HepG2 (cell line): ENCODE data around the gene ERRFI1. TPM values are rescaled to one million over a fixed set of nuclear protein-coding genes. Genes with fewer than 3 reads are reported as not detected.

Source experiments
- CBX5 ChIP-seq: sonication (generic); formaldehyde crosslinking; IDR thresholded peaks from 2 replicates; pipeline ENCODE4 v1.4.0; 2020; ENCODE audit warnings: missing genetic modification reagents, borderline replicate concordance
- HDAC1 ChIP-seq: sonication (generic); formaldehyde crosslinking; IDR thresholded peaks from 2 replicates; pipeline ENCODE4 v1.5.1; 2020; ENCODE audit warnings: mild to moderate bottlenecking, missing genetic modification reagents
- HOXA7 ChIP-seq: sonication (generic); formaldehyde crosslinking; IDR thresholded peaks from 2 replicates; pipeline ENCODE4 v1.8.1; 2022; ENCODE audit warnings: mild to moderate bottlenecking, missing genetic modification reagents, moderate library complexity
- KMT2B ChIP-seq: IDR thresholded peaks from 2 replicates; pipeline ENCODE4 v1.6.1; 2016; ENCODE audit warnings: missing genetic modification reagents, missing compliant biosample characterization
- NFKBIZ ChIP-seq: IDR thresholded peaks from 2 replicates; pipeline ENCODE4 v1.6.1; 2018; ENCODE audit warnings: missing genetic modification reagents, missing compliant biosample characterization
- SIN3A ChIP-seq: IDR thresholded peaks from 2 replicates; pipeline ENCODE4 v1.6.1; 2011; ENCODE audit warnings: low read depth, mild to moderate bottlenecking, control low read depth, low read length, borderline replicate concordance
- SUZ12 ChIP-seq: fragments of 150-350 bp; IDR thresholded peaks from 2 replicates; pipeline ENCODE4 v1.6.1; 2014; ENCODE audit warnings: low read depth, low read length
- ZNF30 ChIP-seq: sonication (generic); formaldehyde crosslinking; IDR thresholded peaks from 2 replicates; pipeline ENCODE4 v1.5.0; 2020; ENCODE audit warnings: mild to moderate bottlenecking, missing genetic modification reagents
- ZNF501 ChIP-seq: sonication (generic); formaldehyde crosslinking; IDR thresholded peaks from 2 replicates; pipeline ENCODE4 v1.5.1; 2020; ENCODE audit warnings: mild to moderate bottlenecking, moderate library complexity, missing genetic modification reagents
- ZSCAN25 ChIP-seq: sonication (generic); formaldehyde crosslinking; IDR thresholded peaks from 2 replicates; pipeline ENCODE4 v1.8.0; 2022; ENCODE audit warnings: mild to moderate bottlenecking, missing genetic modification reagents
- polyA plus RNA-seq, 8 experiments: library from polyadenylated mRNA; depleted of rRNA in 3 of 8; stranded (reverse) in 7 of 8; unstranded in 1 of 8; fragments of >200 nt; fragmentation: Illumina TruSeq in 4 of 8; extraction: Trizol in 4 of 8; gene quantifications; 2 replicates each; pipeline versions ENCODE4 v1.2.1 to v1.2.3, GENCODE V29; 2011 to 2016; ENCODE audit warnings: low read depth in 4 of 8, missing spikeins in 1 of 8, mixed read lengths in 1 of 8; ENCODE audit not compliant: insufficient read depth in 1 of 8
- total RNA-seq, 5 experiments: library from RNA; depleted of rRNA; stranded (reverse); fragments of >200 nt; fragmentation: Illumina TruSeq; extraction: Trizol; gene quantifications; 2 replicates each; pipeline ENCODE4 v1.2.3, GENCODE V29; 2016; ENCODE audit warnings: low read depth in 1 of 5
- TF ChIP-seq, protein P1 (sequence below): sonication (generic); formaldehyde crosslinking; IDR thresholded peaks from 2 replicates; pipeline ENCODE4 v1.8.1; 2022; ENCODE audit warnings: low read depth, mild to moderate bottlenecking, missing genetic modification reagents
- TF ChIP-seq, protein P2 (sequence below): sonication (generic); formaldehyde crosslinking; IDR thresholded peaks from 2 replicates; pipeline ENCODE4 v1.4.0; 2020; ENCODE audit warnings: missing genetic modification reagents
- TF ChIP-seq, protein P3 (sequence below), 2 experiments: sonication (generic) in 1 of 2; formaldehyde crosslinking in 1 of 2; IDR thresholded peaks; 2 replicates each; pipeline versions ENCODE4 v1.4.0 to v1.6.1; 2016 to 2020; ENCODE audit warnings: borderline replicate concordance in 1 of 2, low read depth in 1 of 2, mild to moderate bottlenecking in 1 of 2, missing genetic modification reagents in 1 of 2

Gene ERRFI1
- total and polyA plus RNA-seq, 2 of the 13 experiments (the other 11 are each of a cell fraction or from before 2014, with no cell fraction given) = 84.4 to 753 TPM

DNA sequence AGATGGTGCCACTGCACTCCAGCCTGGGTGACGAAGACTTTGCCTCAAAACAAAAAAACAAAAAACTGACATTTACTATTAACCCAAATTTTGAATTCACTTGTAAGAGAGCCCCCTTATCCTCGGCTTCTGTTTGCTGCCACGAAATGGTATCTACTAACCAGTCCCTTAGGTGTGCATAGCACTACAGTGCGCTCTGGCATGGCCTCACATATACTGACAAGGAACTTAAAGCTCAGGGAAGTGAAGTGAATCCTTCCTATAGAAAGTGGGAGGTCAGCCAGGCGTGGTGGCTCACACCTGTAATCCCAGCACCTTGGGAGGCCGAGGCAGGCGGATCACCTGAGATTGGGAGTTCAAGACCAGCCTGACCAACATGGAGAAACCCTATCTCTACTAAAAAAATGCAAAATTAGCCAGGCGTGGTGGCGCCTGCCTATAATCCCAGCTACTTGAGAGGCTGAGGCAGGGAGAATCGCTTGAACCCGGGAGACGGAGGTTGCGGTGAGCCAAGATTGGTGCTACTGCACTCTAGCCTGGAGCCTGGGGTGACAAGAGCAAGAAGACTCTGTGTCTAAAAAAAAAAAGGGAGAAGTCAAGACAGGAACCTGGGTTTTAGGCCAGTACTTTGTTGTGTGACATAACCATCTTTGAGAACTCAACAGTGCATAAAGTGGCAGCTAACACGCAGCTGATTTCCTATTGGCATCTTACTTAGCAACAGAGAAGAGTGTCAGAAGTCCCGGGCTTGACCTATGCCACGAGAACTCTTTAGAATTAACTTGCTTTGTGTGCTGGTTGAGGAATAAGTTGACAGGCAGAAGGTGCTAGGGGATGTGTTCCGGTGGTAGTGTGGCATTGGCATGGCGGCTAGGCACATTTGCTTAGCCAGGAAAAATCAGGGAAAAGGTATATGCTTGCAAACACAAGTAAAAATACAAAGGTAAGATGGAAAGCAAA lies 16.8 kb downstream of the ERRFI1 start (continued):
- TF ChIP-seq, protein P1, sequence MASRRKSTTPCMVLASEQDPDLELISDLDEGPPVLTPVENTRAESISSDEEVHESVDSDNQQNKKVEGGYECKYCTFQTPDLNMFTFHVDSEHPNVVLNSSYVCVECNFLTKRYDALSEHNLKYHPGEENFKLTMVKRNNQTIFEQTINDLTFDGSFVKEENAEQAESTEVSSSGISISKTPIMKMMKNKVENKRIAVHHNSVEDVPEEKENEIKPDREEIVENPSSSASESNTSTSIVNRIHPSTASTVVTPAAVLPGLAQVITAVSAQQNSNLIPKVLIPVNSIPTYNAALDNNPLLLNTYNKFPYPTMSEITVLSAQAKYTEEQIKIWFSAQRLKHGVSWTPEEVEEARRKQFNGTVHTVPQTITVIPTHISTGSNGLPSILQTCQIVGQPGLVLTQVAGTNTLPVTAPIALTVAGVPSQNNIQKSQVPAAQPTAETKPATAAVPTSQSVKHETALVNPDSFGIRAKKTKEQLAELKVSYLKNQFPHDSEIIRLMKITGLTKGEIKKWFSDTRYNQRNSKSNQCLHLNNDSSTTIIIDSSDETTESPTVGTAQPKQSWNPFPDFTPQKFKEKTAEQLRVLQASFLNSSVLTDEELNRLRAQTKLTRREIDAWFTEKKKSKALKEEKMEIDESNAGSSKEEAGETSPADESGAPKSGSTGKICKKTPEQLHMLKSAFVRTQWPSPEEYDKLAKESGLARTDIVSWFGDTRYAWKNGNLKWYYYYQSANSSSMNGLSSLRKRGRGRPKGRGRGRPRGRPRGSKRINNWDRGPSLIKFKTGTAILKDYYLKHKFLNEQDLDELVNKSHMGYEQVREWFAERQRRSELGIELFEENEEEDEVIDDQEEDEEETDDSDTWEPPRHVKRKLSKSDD (CRISPR knock-in tag) = no peak
- no peak for TF ChIP-seq HDAC1 (CRISPR knock-in tag)
- TF ChIP-seq SIN3A = peak; percentile 30; the same call in 1 of the 2 replicates
- TF ChIP-seq NFKBIZ (CRISPR knock-in tag) = no peak
- TF ChIP-seq, protein P2, sequence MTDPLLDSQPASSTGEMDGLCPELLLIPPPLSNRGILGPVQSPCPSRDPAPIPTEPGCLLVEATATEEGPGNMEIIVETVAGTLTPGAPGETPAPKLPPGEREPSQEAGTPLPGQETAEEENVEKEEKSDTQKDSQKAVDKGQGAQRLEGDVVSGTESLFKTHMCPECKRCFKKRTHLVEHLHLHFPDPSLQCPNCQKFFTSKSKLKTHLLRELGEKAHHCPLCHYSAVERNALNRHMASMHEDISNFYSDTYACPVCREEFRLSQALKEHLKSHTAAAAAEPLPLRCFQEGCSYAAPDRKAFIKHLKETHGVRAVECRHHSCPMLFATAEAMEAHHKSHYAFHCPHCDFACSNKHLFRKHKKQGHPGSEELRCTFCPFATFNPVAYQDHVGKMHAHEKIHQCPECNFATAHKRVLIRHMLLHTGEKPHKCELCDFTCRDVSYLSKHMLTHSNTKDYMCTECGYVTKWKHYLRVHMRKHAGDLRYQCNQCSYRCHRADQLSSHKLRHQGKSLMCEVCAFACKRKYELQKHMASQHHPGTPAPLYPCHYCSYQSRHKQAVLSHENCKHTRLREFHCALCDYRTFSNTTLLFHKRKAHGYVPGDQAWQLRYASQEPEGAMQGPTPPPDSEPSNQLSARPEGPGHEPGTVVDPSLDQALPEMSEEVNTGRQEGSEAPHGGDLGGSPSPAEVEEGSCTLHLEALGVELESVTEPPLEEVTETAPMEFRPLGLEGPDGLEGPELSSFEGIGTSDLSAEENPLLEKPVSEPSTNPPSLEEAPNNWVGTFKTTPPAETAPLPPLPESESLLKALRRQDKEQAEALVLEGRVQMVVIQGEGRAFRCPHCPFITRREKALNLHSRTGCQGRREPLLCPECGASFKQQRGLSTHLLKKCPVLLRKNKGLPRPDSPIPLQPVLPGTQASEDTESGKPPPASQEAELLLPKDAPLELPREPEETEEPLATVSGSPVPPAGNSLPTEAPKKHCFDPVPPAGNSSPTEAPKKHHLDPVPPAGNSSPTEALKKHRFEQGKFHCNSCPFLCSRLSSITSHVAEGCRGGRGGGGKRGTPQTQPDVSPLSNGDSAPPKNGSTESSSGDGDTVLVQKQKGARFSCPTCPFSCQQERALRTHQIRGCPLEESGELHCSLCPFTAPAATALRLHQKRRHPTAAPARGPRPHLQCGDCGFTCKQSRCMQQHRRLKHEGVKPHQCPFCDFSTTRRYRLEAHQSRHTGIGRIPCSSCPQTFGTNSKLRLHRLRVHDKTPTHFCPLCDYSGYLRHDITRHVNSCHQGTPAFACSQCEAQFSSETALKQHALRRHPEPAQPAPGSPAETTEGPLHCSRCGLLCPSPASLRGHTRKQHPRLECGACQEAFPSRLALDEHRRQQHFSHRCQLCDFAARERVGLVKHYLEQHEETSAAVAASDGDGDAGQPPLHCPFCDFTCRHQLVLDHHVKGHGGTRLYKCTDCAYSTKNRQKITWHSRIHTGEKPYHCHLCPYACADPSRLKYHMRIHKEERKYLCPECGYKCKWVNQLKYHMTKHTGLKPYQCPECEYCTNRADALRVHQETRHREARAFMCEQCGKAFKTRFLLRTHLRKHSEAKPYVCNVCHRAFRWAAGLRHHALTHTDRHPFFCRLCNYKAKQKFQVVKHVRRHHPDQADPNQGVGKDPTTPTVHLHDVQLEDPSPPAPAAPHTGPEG (CRISPR knock-in tag) = no peak
- no peak for TF ChIP-seq HOXA7 (CRISPR knock-in tag)
- no peak for TF ChIP-seq ZNF30
- no peak for TF ChIP-seq SUZ12
- TF ChIP-seq CBX5 = no peak
- no peak for TF ChIP-seq KMT2B (CRISPR knock-in tag)
- no peak for TF ChIP-seq ZSCAN25 (CRISPR knock-in tag)
- TF ChIP-seq ZNF501 = 0 out of 2 replicates have a peak, but pooled peaks have one; percentile 18
- TF ChIP-seq, protein P3, sequence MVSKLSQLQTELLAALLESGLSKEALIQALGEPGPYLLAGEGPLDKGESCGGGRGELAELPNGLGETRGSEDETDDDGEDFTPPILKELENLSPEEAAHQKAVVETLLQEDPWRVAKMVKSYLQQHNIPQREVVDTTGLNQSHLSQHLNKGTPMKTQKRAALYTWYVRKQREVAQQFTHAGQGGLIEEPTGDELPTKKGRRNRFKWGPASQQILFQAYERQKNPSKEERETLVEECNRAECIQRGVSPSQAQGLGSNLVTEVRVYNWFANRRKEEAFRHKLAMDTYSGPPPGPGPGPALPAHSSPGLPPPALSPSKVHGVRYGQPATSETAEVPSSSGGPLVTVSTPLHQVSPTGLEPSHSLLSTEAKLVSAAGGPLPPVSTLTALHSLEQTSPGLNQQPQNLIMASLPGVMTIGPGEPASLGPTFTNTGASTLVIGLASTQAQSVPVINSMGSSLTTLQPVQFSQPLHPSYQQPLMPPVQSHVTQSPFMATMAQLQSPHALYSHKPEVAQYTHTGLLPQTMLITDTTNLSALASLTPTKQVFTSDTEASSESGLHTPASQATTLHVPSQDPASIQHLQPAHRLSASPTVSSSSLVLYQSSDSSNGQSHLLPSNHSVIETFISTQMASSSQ (IDR thresholded peaks at IDR 0.05; ENCODE audit: low read depth) = no peak
- TF ChIP-seq, protein P3 (CRISPR knock-in tag; IDR thresholded peaks at IDR 0.05; ENCODE audit: borderline replicate concordance) = no peak
